Fibroblast of lung (primary cell): ENCODE measurements around the gene OR5K2. TPM values are rescaled to one million over a fixed set of nuclear protein-coding genes. Genes with fewer than 3 reads are reported as not detected.

Experiments
- DNase-seq, 2 donors: peaks; one replicate each; pipeline versions ENCODE4 v3.0.0 to v3.0.0-alpha.2; 2010; ENCODE audit warnings: low read depth in 2 of 2
- H2AFZ ChIP-seq: 2 replicates; pipeline ENCODE4 v1.5.1; 2012; ENCODE audit warnings: low read length, control low read depth, inconsistent platforms
- H3K27ac ChIP-seq: 2 replicates; pipeline ENCODE4 v1.5.1; 2011; ENCODE audit warnings: low read length, control low read depth; ENCODE audit not compliant: insufficient read depth
- H3K27me3 ChIP-seq: 2 replicates; pipeline ENCODE4 v1.5.1; 2011; ENCODE audit warnings: mild to moderate bottlenecking, low read length; ENCODE audit not compliant: control insufficient read depth, insufficient read depth
- H3K36me3 ChIP-seq: 2 replicates; pipeline ENCODE4 v1.5.1; 2011; ENCODE audit warnings: low read length; ENCODE audit not compliant: control insufficient read depth, insufficient read depth
- H3K4me1 ChIP-seq: 2 replicates; pipeline ENCODE4 v1.5.1; 2011; ENCODE audit warnings: low read length; ENCODE audit not compliant: control insufficient read depth, insufficient read depth; ENCODE audit errors: extremely low read depth
- H3K4me2 ChIP-seq: 2 replicates; pipeline ENCODE4 v1.5.1; 2011; ENCODE audit warnings: low read length, control low read depth; ENCODE audit not compliant: insufficient read depth; ENCODE audit errors: extremely low read depth
- H3K4me3 ChIP-seq, 4 experiments: fragments of 200-600 bp in 1 of 4; sonication (generic) in 1 of 4; replicated peaks in 1 of 4; 2 replicates each; pipeline ENCODE4 v1.5.1; 2011 to 2016; ENCODE audit warnings: low read length in 4 of 4, low read depth in 3 of 4, mild to moderate bottlenecking in 3 of 4, control low read depth in 2 of 4, inconsistent platforms in 1 of 4, mixed read lengths in 1 of 4; ENCODE audit not compliant: insufficient read depth in 1 of 4; ENCODE audit errors: control extremely low read depth in 1 of 4
- H3K79me2 ChIP-seq: 2 replicates; pipeline ENCODE4 v1.5.1; 2012; ENCODE audit warnings: mild to moderate bottlenecking, low read length, inconsistent platforms; ENCODE audit not compliant: control insufficient read depth, insufficient read depth
- H3K9ac ChIP-seq: 2 replicates; pipeline ENCODE4 v1.5.1; 2011; ENCODE audit warnings: mild to moderate bottlenecking, low read length, control low read depth; ENCODE audit not compliant: insufficient read depth
- H3K9me3 ChIP-seq: 2 replicates; pipeline ENCODE4 v1.5.1; 2012; ENCODE audit warnings: low read depth, low read length; ENCODE audit not compliant: control insufficient read depth, insufficient read depth
- H4K20me1 ChIP-seq: 2 replicates; pipeline ENCODE4 v1.5.1; 2011; ENCODE audit warnings: low read length; ENCODE audit not compliant: control insufficient read depth, insufficient read depth; ENCODE audit errors: extremely low read depth
- CTCF ChIP-seq, 2 donors: IDR thresholded peaks in 1 of 2; conservative IDR thresholded peaks in 1 of 2; 1 replicate in 1 of 2; 2 replicates in 1 of 2; pipeline ENCODE4 v1.5.1; 2011 to 2012; ENCODE audit warnings: low read length in 2 of 2, control low read depth in 1 of 2, inconsistent platforms in 1 of 2, low read depth in 1 of 2, mild to moderate bottlenecking in 1 of 2
- EZH2 ChIP-seq: IDR thresholded peaks from 2 replicates; pipeline ENCODE4 v1.5.1; 2012; ENCODE audit warnings: low read length, control low read depth, mild to moderate bottlenecking; ENCODE audit errors: missing control alignments
- polyA plus RNA-seq, 2 donors: library from polyadenylated mRNA; depleted of rRNA in 1 of 2; stranded (reverse) in 1 of 2; unstranded in 1 of 2; fragments of >200 nt; gene quantifications; 2 replicates each; pipeline ENCODE4 v1.2.1, GENCODE V29; 2011 to 2012; ENCODE audit warnings: missing spikeins in 1 of 2
- total RNA-seq: library from RNA; depleted of rRNA; stranded (reverse); fragments of >200 nt; gene quantifications from 2 replicates; pipeline ENCODE4 v1.2.1, GENCODE V29; 2014

The OR5K2 gene
- total and polyA plus RNA-seq, 2 donors (not counting 1 experiment from before 2014, with no cell fraction given): not detected

GRCh38 chr3:98512576-98512975 is 15.1 kb downstream of the OR5K2 start:
- Histone ChIP-seq H3K79me2 (no peaks in the 10 kb centered on the region), H3K36me3 (peaks cover 4% of the 10 kb centered on the region)
- TF ChIP-seq CTCF (conservative IDR thresholded peaks at IDR 0.05 in 1 of 2, IDR thresholded peaks at IDR 0.05 in 1 of 2; ENCODE audit: low read depth in 1 of 2, low read length in 2 of 2): no peak
- TF ChIP-seq EZH2: no peak

GRCh38 chr3:98513091-98513511 is 15.6 kb downstream of the OR5K2 start:
- Histone ChIP-seq H3K79me2 (no peaks in the 10 kb centered on the region), H3K4me2 (no peak overlapping the region), H3K36me3 (peaks cover 4% of the 10 kb centered on the region), H4K20me1 (no peaks in the 10 kb centered on the region), H3K4me1 (no peaks in the 10 kb centered on the region), H3K4me3 (no peak overlapping the region), H3K9me3 (no peaks in the 10 kb centered on the region), H3K27ac (no peak overlapping the region), H3K27me3 (no peaks in the 10 kb centered on the region), H3K9ac (no peak overlapping the region), H2AFZ (no peak overlapping the region)
- TF ChIP-seq EZH2 (no peak), CTCF (conservative IDR thresholded peaks at IDR 0.05 in 1 of 2, IDR thresholded peaks at IDR 0.05 in 1 of 2; ENCODE audit: low read depth in 1 of 2, low read length in 2 of 2) (no peak)
- peak; percentile 23 to 77 for DNase-seq

More at GRCh38 chr3:98512576-98512975, 15.1 kb downstream of the OR5K2 start:
- H4K20me1 ChIP-seq: no peaks in the 10 kb centered on the region
- H3K9ac ChIP-seq: no peak overlapping the region
- DNase-seq: no peak
- H3K27ac ChIP-seq: no peak overlapping the region
- H3K4me1 ChIP-seq: no peaks in the 10 kb centered on the region
- no peaks in the 10 kb centered on the region for H3K9me3 ChIP-seq
- H3K27me3 ChIP-seq: no peaks in the 10 kb centered on the region
- no peak overlapping the region for H3K4me2 ChIP-seq
- no peak overlapping the region for H3K4me3 ChIP-seq
- no peak overlapping the region for H2AFZ ChIP-seq

- TF ChIP-seq EZH2: no peak
- no peak for TF ChIP-seq CTCF (conservative IDR thresholded peaks at IDR 0.05 in 1 of 2, IDR thresholded peaks at IDR 0.05 in 1 of 2; ENCODE audit: low read depth in 1 of 2, low read length in 2 of 2)
- Histone ChIP-seq H3K9ac (no peak overlapping the region), H3K36me3 (peaks cover 4% of the 10 kb centered on the region), H3K27me3 (no peaks in the 10 kb centered on the region), H3K4me2 (no peak overlapping the region), H3K4me1 (no peaks in the 10 kb centered on the region), H4K20me1 (no peaks in the 10 kb centered on the region), H2AFZ (no peak overlapping the region), H3K27ac (no peak overlapping the region), H3K9me3 (no peaks in the 10 kb centered on the region), H3K79me2 (no peaks in the 10 kb centered on the region), H3K4me3 (no peak overlapping the region)
- DNase-seq: no peak
These were observed 16.3 kb downstream of the OR5K2 start for GRCh38 chr3:98513736-98514135.
